ENCODE data around the gene TMEM131.

Gene TMEM131

GRCh38 chr2:97965116-97965515, 30.6 kb downstream of the TMEM131 start:
- Histone ChIP-seq H2BK15ac (ENCODE audit: low read length) (no peak overlapping the region), H3K27ac (replicated peaks; ENCODE audit: low read length) (no peak overlapping the region), H3K27me3 (ENCODE audit: control insufficient read depth in 3 of 3, insufficient read depth in 3 of 3, low read depth in 1 of 3, low read length in 3 of 3) (no peaks in the 10 kb centered on the region), H3K23ac (ENCODE audit: low read depth, low read length, poor library complexity) (no peak overlapping the region), H3K4ac (ENCODE audit: low read length) (no peak overlapping the region), H3K18ac (ENCODE audit: low read length) (no peak overlapping the region), H3K14ac (ENCODE audit: low read length) (no peak overlapping the region), H2BK5ac (ENCODE audit: low read length) (no peak overlapping the region), H3K4me1 (ENCODE audit: control insufficient read depth in 2 of 2, insufficient read depth in 1 of 2, low read depth in 1 of 2, low read length in 2 of 2) (no peaks in the 10 kb centered on the region), H3K9ac (ENCODE audit: low read depth, low read length, poor library complexity) (no peak overlapping the region), H2BK120ac (ENCODE audit: low read depth, low read length) (no peak overlapping the region), H4K8ac (ENCODE audit: low read depth, low read length) (no peak overlapping the region), H2AK5ac (ENCODE audit: low read depth, low read length) (no peak overlapping the region), H3K4me3 (ENCODE audit: low read length in 2 of 2) (no peak overlapping the region), H3K36me3 (replicated peaks in 1 of 2; ENCODE audit: control insufficient read depth in 2 of 2, insufficient read depth in 2 of 2, low read length in 2 of 2) (no peaks in the 10 kb centered on the region), H3K4me2 (ENCODE audit: insufficient read depth, low read length, poor library complexity, severe bottlenecking) (no peak overlapping the region), H3K9me3 (replicated peaks in 1 of 2; ENCODE audit: control insufficient read depth in 2 of 2, insufficient read depth in 1 of 2, low read depth in 1 of 2, low read length in 2 of 2) (no peaks in the 10 kb centered on the region), H4K91ac (ENCODE audit: low read depth, low read length, poor library complexity) (no peak overlapping the region), H2AFZ (ENCODE audit: low read length) (no peak overlapping the region), H2BK12ac (ENCODE audit: low read length) (no peak overlapping the region), H3K79me1 (ENCODE audit: low read depth, low read length) (no peaks in the 10 kb centered on the region)
- WGBS, 2 donors (ENCODE audit: extremely low coverage in 2 of 2, insufficient read length in 2 of 2, insufficient replicate concordance in 1 of 2): 100% methylated on average over 3 to 4 of the region's 12 CpGs
- DNase-seq (ENCODE audit: low spot score): no peak

GRCh38 chr2:97963880-97964279, 31.9 kb downstream of the TMEM131 start:
- H3K36me3 ChIP-seq (replicated peaks in 1 of 2; ENCODE audit: control insufficient read depth in 2 of 2, insufficient read depth in 2 of 2, low read length in 2 of 2): no peaks in the 10 kb centered on the region
- no peak overlapping the region for H3K9ac ChIP-seq (ENCODE audit: low read depth, low read length, poor library complexity)
- no peak overlapping the region for H2BK5ac ChIP-seq (ENCODE audit: low read length)
- no peaks in the 10 kb centered on the region for H3K9me3 ChIP-seq (replicated peaks in 1 of 2; ENCODE audit: control insufficient read depth in 2 of 2, insufficient read depth in 1 of 2, low read depth in 1 of 2, low read length in 2 of 2)
- H2BK120ac ChIP-seq (ENCODE audit: low read depth, low read length): no peak overlapping the region
- H3K18ac ChIP-seq (ENCODE audit: low read length): no peak overlapping the region
- WGBS, 2 donors (ENCODE audit: extremely low coverage in 2 of 2, insufficient read length in 2 of 2, insufficient replicate concordance in 1 of 2): no CpG with 5 or more reads among the region's 1 CpG
- no peak overlapping the region for H3K14ac ChIP-seq (ENCODE audit: low read length)
- H2BK12ac ChIP-seq (ENCODE audit: low read length): no peak overlapping the region
- no peak overlapping the region for H3K4ac ChIP-seq (ENCODE audit: low read length)
- no peak overlapping the region for H3K4me2 ChIP-seq (ENCODE audit: insufficient read depth, low read length, poor library complexity, severe bottlenecking)
- H4K91ac ChIP-seq (ENCODE audit: low read depth, low read length, poor library complexity): no peak overlapping the region
- no peak overlapping the region for H2AK5ac ChIP-seq (ENCODE audit: low read depth, low read length)
- no peaks in the 10 kb centered on the region for H3K27me3 ChIP-seq (ENCODE audit: control insufficient read depth in 3 of 3, insufficient read depth in 3 of 3, low read depth in 1 of 3, low read length in 3 of 3)
- H3K79me1 ChIP-seq (ENCODE audit: low read depth, low read length): no peaks in the 10 kb centered on the region
- no peak for DNase-seq (ENCODE audit: low spot score)
- no peak overlapping the region for H4K8ac ChIP-seq (ENCODE audit: low read depth, low read length)
- no peak overlapping the region for H2BK15ac ChIP-seq (ENCODE audit: low read length)
- H3K4me3 ChIP-seq (ENCODE audit: low read length in 2 of 2): no peak overlapping the region
- no peak overlapping the region for H3K23ac ChIP-seq (ENCODE audit: low read depth, low read length, poor library complexity)
- no peak overlapping the region for H3K27ac ChIP-seq (replicated peaks; ENCODE audit: low read length)
- no peaks in the 10 kb centered on the region for H3K4me1 ChIP-seq (ENCODE audit: control insufficient read depth in 2 of 2, insufficient read depth in 1 of 2, low read depth in 1 of 2, low read length in 2 of 2)
- H2AFZ ChIP-seq (ENCODE audit: low read length): no peak overlapping the region

- Histone ChIP-seq H2BK15ac (ENCODE audit: low read length) (no peak overlapping the region), H3K9me3 (replicated peaks in 1 of 2; ENCODE audit: control insufficient read depth in 2 of 2, insufficient read depth in 1 of 2, low read depth in 1 of 2, low read length in 2 of 2) (no peaks in the 10 kb centered on the region), H2AK5ac (ENCODE audit: low read depth, low read length) (no peak overlapping the region), H4K91ac (ENCODE audit: low read depth, low read length, poor library complexity) (no peak overlapping the region), H2BK12ac (ENCODE audit: low read length) (no peak overlapping the region), H2AFZ (ENCODE audit: low read length) (no peak overlapping the region), H3K4me2 (ENCODE audit: insufficient read depth, low read length, poor library complexity, severe bottlenecking) (no peak overlapping the region), H3K4ac (ENCODE audit: low read length) (no peak overlapping the region), H3K4me1 (ENCODE audit: control insufficient read depth in 2 of 2, insufficient read depth in 1 of 2, low read depth in 1 of 2, low read length in 2 of 2) (no peaks in the 10 kb centered on the region), H3K18ac (ENCODE audit: low read length) (no peak overlapping the region), H4K8ac (ENCODE audit: low read depth, low read length) (no peak overlapping the region), H2BK5ac (ENCODE audit: low read length) (no peak overlapping the region), H3K27me3 (ENCODE audit: control insufficient read depth in 3 of 3, insufficient read depth in 3 of 3, low read depth in 1 of 3, low read length in 3 of 3) (no peaks in the 10 kb centered on the region), H3K14ac (ENCODE audit: low read length) (no peak overlapping the region), H3K23ac (ENCODE audit: low read depth, low read length, poor library complexity) (no peak overlapping the region), H2BK120ac (ENCODE audit: low read depth, low read length) (no peak overlapping the region), H3K4me3 (ENCODE audit: low read length in 2 of 2) (no peak overlapping the region), H3K79me1 (ENCODE audit: low read depth, low read length) (peaks cover 2% of the 10 kb centered on the region), H3K36me3 (replicated peaks in 1 of 2; ENCODE audit: control insufficient read depth in 2 of 2, insufficient read depth in 2 of 2, low read length in 2 of 2) (no peaks in the 10 kb centered on the region), H3K27ac (replicated peaks; ENCODE audit: low read length) (no peak overlapping the region), H3K9ac (ENCODE audit: low read depth, low read length, poor library complexity) (no peak overlapping the region)
- no peak for DNase-seq (ENCODE audit: low spot score)
These were observed 32.7 kb downstream of the TMEM131 start for GRCh38 chr2:97963079-97963406.

DNA sequence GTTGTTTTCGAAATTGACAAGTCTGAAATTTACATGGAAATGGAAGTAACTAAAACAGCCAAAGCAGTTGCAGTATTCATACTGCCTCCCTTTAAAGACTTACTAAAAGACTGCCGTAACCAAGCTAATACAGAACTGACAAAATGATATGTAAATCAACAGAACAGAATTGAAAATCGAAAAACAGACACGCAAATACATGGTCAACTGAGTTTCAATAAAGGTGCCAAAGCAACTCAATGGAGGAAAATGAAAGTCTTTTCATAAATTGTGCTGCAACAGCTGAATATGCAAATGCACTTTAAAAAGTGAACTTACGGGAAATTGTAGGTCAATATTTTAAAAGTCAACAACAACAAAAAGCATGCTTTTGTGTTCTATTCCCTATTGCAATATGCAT, 34.2 kb downstream of the TMEM131 start:
- Histone ChIP-seq H3K27me3 (ENCODE audit: control insufficient read depth in 3 of 3, insufficient read depth in 3 of 3, low read depth in 1 of 3, low read length in 3 of 3) (no peaks in the 10 kb centered on the region), H3K18ac (ENCODE audit: low read length) (no peak overlapping the region), H2AK5ac (ENCODE audit: low read depth, low read length) (no peak overlapping the region), H3K14ac (ENCODE audit: low read length) (no peak overlapping the region), H3K9me3 (replicated peaks in 1 of 2; ENCODE audit: control insufficient read depth in 2 of 2, insufficient read depth in 1 of 2, low read depth in 1 of 2, low read length in 2 of 2) (no peaks in the 10 kb centered on the region), H2BK120ac (ENCODE audit: low read depth, low read length) (no peak overlapping the region), H3K36me3 (replicated peaks in 1 of 2; ENCODE audit: control insufficient read depth in 2 of 2, insufficient read depth in 2 of 2, low read length in 2 of 2) (no peaks in the 10 kb centered on the region), H4K91ac (ENCODE audit: low read depth, low read length, poor library complexity) (no peak overlapping the region), H3K4ac (ENCODE audit: low read length) (no peak overlapping the region), H2AFZ (ENCODE audit: low read length) (no peak overlapping the region), H3K79me1 (ENCODE audit: low read depth, low read length) (peaks cover 2% of the 10 kb centered on the region), H3K9ac (ENCODE audit: low read depth, low read length, poor library complexity) (no peak overlapping the region), H3K27ac (replicated peaks; ENCODE audit: low read length) (no peak overlapping the region), H3K23ac (ENCODE audit: low read depth, low read length, poor library complexity) (no peak overlapping the region), H3K4me2 (ENCODE audit: insufficient read depth, low read length, poor library complexity, severe bottlenecking) (no peak overlapping the region), H2BK15ac (ENCODE audit: low read length) (no peak overlapping the region), H3K4me3 (ENCODE audit: low read length in 2 of 2) (no peak overlapping the region), H3K4me1 (ENCODE audit: control insufficient read depth in 2 of 2, insufficient read depth in 1 of 2, low read depth in 1 of 2, low read length in 2 of 2) (no peaks in the 10 kb centered on the region), H2BK5ac (ENCODE audit: low read length) (no peak overlapping the region), H4K8ac (ENCODE audit: low read depth, low read length) (no peak overlapping the region), H2BK12ac (ENCODE audit: low read length) (no peak overlapping the region)
- DNase-seq (ENCODE audit: low spot score): no peak
- whole genome bisulfite sequencing, 2 donors (ENCODE audit: extremely low coverage in 2 of 2, insufficient read length in 2 of 2, insufficient replicate concordance in 1 of 2): no CpG with 5 or more reads among the region's 5 CpGs

Data from neuronal stem cell (in vitro differentiated cells).